K562 (cell line): Measurements from ENCODE around the gene AKNA. TPM values are rescaled to one million over a fixed set of nuclear protein-coding genes. Genes with fewer than 3 reads are reported as not detected.

Experiments used
- ATAC-seq: fragments of 200-7000 bp; cut with Tn5 transposase; 3 replicates; pipeline ENCODE4 v1.9.1; 2020; ENCODE audit warnings: moderate library complexity
- BruUV-seq: library from RNA; stranded (reverse); fragments of 400-500 nt; replicated peaks from 2 replicates; lab custom pipeline; 2021; lab: Mats Ljungman, UMichigan
- CTCF ChIA-PET: fragments of 300-600 bp; formaldehyde crosslinking; extraction: SDS; loops from one replicate; lab custom pipeline; 2021; ENCODE audit warnings: low intra/inter-chr PET ratio; lab: Yijun Ruan, JAX
- POLR2A ChIA-PET: fragments of 300-600, 350-650 bp; sonication (Branson Sonifier 250); formaldehyde crosslinking; extraction: SDS; loops from one replicate; lab custom pipeline; 2021; ENCODE audit warnings: antibody characterized with exemption, inconsistent platforms; lab: Yijun Ruan, JAX
- DNase-seq, 4 experiments: peaks; one replicate each; pipeline versions ENCODE4 v3.0.0 to v3.0.0-alpha.2; 2011 to 2018; ENCODE audit warnings: low spot score in 3 of 4, mixed read lengths in 3 of 4; ENCODE audit errors: extremely low read depth in 1 of 4
- FAIRE-seq: peaks from 2 replicates; lab custom pipeline; 2011; peaks lifted over from hg19 to GRCh38; lab: Jason Lieb, UNC
- H2AFZ ChIP-seq: 2 replicates; pipeline ENCODE4 v1.6.0; 2011; ENCODE audit warnings: low read depth, low read length, control low read depth, inconsistent platforms
- H3K27ac ChIP-seq: fragments of 200-600 bp; 3 replicates; pipeline ENCODE4 v1.8.0; 2011; ENCODE audit warnings: low read depth, mild to moderate bottlenecking, control low read depth, inconsistent platforms, low read length, moderate library complexity, mixed read lengths; ENCODE audit errors: extremely low read depth
- H3K27me3 ChIP-seq, 2 experiments: fragments of 300-600 bp in 1 of 2; 2 replicates in 1 of 2; 3 replicates in 1 of 2; pipeline versions ENCODE4 v1.6.0 to v1.8.0; 2011; ENCODE audit warnings: inconsistent platforms in 2 of 2, low read length in 2 of 2, mild to moderate bottlenecking in 1 of 2, mixed read lengths in 1 of 2, moderate library complexity in 1 of 2; ENCODE audit not compliant: control insufficient read depth in 2 of 2, insufficient read depth in 2 of 2
- H3K36me3 ChIP-seq: fragments of 300-600 bp; 3 replicates; pipeline ENCODE4 v1.8.0; 2011; ENCODE audit warnings: mild to moderate bottlenecking, low read length, inconsistent platforms; ENCODE audit not compliant: control insufficient read depth, insufficient read depth
- H3K4me1 ChIP-seq, 2 experiments: fragments of 200-600 bp in 1 of 2; replicated peaks in 1 of 2; 2 replicates in 1 of 2; 3 replicates in 1 of 2; pipeline versions ENCODE4 v1.5.1 to v1.8.0; 2011; ENCODE audit warnings: inconsistent platforms in 2 of 2, low read length in 2 of 2, mild to moderate bottlenecking in 1 of 2, mixed read lengths in 1 of 2, moderate library complexity in 1 of 2; ENCODE audit not compliant: control insufficient read depth in 2 of 2, insufficient read depth in 2 of 2
- H3K4me2 ChIP-seq: 2 replicates; pipeline ENCODE4 v1.6.1; 2011; ENCODE audit warnings: low read length, control low read depth, inconsistent platforms, mixed read lengths; ENCODE audit not compliant: insufficient read depth
- H3K4me3 ChIP-seq: fragments of 200-600 bp; sonication (generic), shearing (Covaris generic); 2 replicates; pipeline ENCODE4 v1.5.1; 2016; ENCODE audit warnings: control low read depth, inconsistent platforms
- H3K79me2 ChIP-seq: fragments of 200-600 bp; 3 replicates; pipeline ENCODE4 v1.8.0; 2011; ENCODE audit warnings: low read length, inconsistent platforms; ENCODE audit not compliant: control insufficient read depth, insufficient read depth
- H3K9ac ChIP-seq, 2 experiments: 2 replicates each; pipeline versions ENCODE4 v1.6.0 to v1.6.1; 2011; ENCODE audit warnings: low read depth in 2 of 2, low read length in 2 of 2, control low read depth in 1 of 2, inconsistent platforms in 1 of 2, mild to moderate bottlenecking in 1 of 2, mixed read lengths in 1 of 2; ENCODE audit not compliant: insufficient read depth in 1 of 2
- H3K9me1 ChIP-seq: one replicate; pipeline ENCODE4 v1.6.0; 2011; ENCODE audit warnings: inconsistent platforms, mild to moderate bottlenecking, low read length, moderate library complexity; ENCODE audit not compliant: control insufficient read depth, insufficient read depth
- H3K9me3 ChIP-seq: replicated peaks from 2 replicates; pipeline ENCODE4 v1.5.1; 2011; ENCODE audit warnings: low read depth, low read length, inconsistent platforms; ENCODE audit not compliant: control insufficient read depth, insufficient read depth
- H4K20me1 ChIP-seq: replicated peaks from 2 replicates; pipeline ENCODE4 v1.6.1; 2011; ENCODE audit warnings: low read length, inconsistent platforms, mixed read lengths; ENCODE audit not compliant: control insufficient read depth, insufficient read depth
- ATF4 ChIP-seq: fragments of 450-650 bp; formaldehyde crosslinking; IDR thresholded peaks from 2 replicates; pipeline ENCODE4 v1.4.0; 2022; ENCODE audit warnings: mild to moderate bottlenecking, moderate library complexity
- BHLHE40 ChIP-seq: IDR thresholded peaks from 2 replicates; pipeline ENCODE4 v1.6.1; 2011; ENCODE audit warnings: low read length, improper control_type of control experiment
- CREBBP ChIP-seq: IDR thresholded peaks from one replicate; pipeline ENCODE4 v1.6.1; 2012; ENCODE audit warnings: low read depth, mild to moderate bottlenecking, control low read depth, inconsistent platforms, low read length
- HMBOX1 ChIP-seq: sonication (generic); IDR thresholded peaks from 2 replicates; pipeline ENCODE4 v1.6.1; 2016
- KLF10 ChIP-seq: fragments of 250-450 bp; sonication (Bioruptor Pico); IDR thresholded peaks from 2 replicates; pipeline ENCODE4 v1.6.1; 2021; ENCODE audit warnings: matching md5 sums
- PHTF2 ChIP-seq: fragments of 250-450 bp; sonication (Bioruptor Pico); IDR thresholded peaks from 2 replicates; pipeline ENCODE4 v1.5.0; 2021; ENCODE audit warnings: mild to moderate bottlenecking
- SLC30A9 ChIP-seq: fragments of 250-450 bp; sonication (Bioruptor Pico); IDR thresholded peaks from 2 replicates; pipeline ENCODE4 v1.8.0; 2022; ENCODE audit warnings: mild to moderate bottlenecking, moderate library complexity
- SOX6 ChIP-seq: fragments of 450-650 bp; IDR thresholded peaks from 2 replicates; pipeline ENCODE4 v1.6.1; 2014; ENCODE audit warnings: mild to moderate bottlenecking
- ZNF444 ChIP-seq: fragments of 250-450 bp; sonication (Bioruptor Pico); IDR thresholded peaks from 2 replicates; pipeline ENCODE4 v1.4.0; 2020; ENCODE audit warnings: mild to moderate bottlenecking, moderate library complexity
- WGBS: fragments of 100-300 bp; shearing (Covaris generic); methylation state at CpG from one replicate; pipeline ENCODE4 v1.1.6; 2016; ENCODE audit warnings: low coverage, mixed read lengths; ENCODE audit not compliant: insufficient coverage; ENCODE audit errors: missing lambda C conversion rate; 5-methylcytosine and 5-hydroxymethylcytosine counted together
- in situ Hi-C: fragments of 300-500 bp; cut with MboI; formaldehyde crosslinking; loops from 4 replicates; pipeline ENCODE4 v1.15.0; 2018; ENCODE audit warnings: inconsistent platforms, mixed read lengths
- intact Hi-C: fragments of 100-400 bp; cut with micrococcal nuclease; formaldehyde crosslinking; loops from 2 replicates; pipeline ENCODE4 v1.14.2; 2022
- polyA plus RNA-seq, 8 experiments: library from polyadenylated mRNA; depleted of rRNA in 4 of 8; stranded (reverse) in 5 of 8; unstranded in 3 of 8; fragments of >200 nt; fragmentation: Nextera tagmentation in 2 of 8; fragmentation: Illumina TruSeq in 1 of 8; extraction: Ambion mirVana in 2 of 8; extraction: Trizol in 1 of 8; gene quantifications; 2 replicates each; pipeline versions ENCODE4 v1.2.1 to v1.2.3, GENCODE V29; 2011 to 2014; ENCODE audit warnings: inconsistent platforms in 1 of 8, missing spikeins in 1 of 8
- total RNA-seq, 7 experiments: library from RNA; depleted of rRNA in 6 of 7; stranded (reverse); fragments of >200 nt in 6 of 7; fragmentation: Illumina TruSeq in 2 of 7; extraction: Trizol in 2 of 7; gene quantifications; 2 replicates each; pipeline versions ENCODE4 v1.2.1 to v1.2.3, GENCODE V29; 2011 to 2021; ENCODE audit warnings: low replicate concordance in 1 of 7

Gene AKNA
- total and polyA plus RNA-seq, 9 of the 15 experiments (the other 6 are each of a cell fraction or from before 2014, with no cell fraction given): 0.29 to 20.5 (median 3.9) TPM

- TF ChIP-seq PHTF2 (CRISPR knock-in tag) (no peak), SLC30A9 (CRISPR knock-in tag) (no peak), ATF4 (CRISPR knock-in tag) (no peak), SOX6 (no peak), CREBBP (no peak), ZNF444 (CRISPR knock-in tag) (no peak), KLF10 (no peak)
Measured at GRCh38 chr9:114394523-114395333, 6.9 kb upstream of the AKNA start (continued).

- intact Hi-C loops: loop anchor here (2.0 kb wide), 1 partner anchor 54 kb away; no protein-coding TSS in a partner anchor
- POLR2A ChIA-PET: interaction anchor here (1.1 to 1.5 kb wide), 3 partner anchors 11 to 30 kb away, joined by 3 to 5 read pairs (median 3); no protein-coding TSS in a partner anchor
- TF ChIP-seq HMBOX1 (peak; percentile 75; the same call in 1 of the 2 replicates), BHLHE40 (peak; percentile 88)
Measured at GRCh38 chr9:114392749-114393112, 4.9 kb upstream of the AKNA start.

More at GRCh38 chr9:114392749-114393112, 4.9 kb upstream of the AKNA start:
- peaks cover 17% of the 10 kb centered on the region for H4K20me1 ChIP-seq
- no peaks in the 10 kb centered on the region; the same call in 2 of the 3 replicates for H3K36me3 ChIP-seq
- FAIRE-seq: peak; percentile 44
- no peak overlapping the region for H3K4me3 ChIP-seq
- H3K4me1 ChIP-seq: peaks cover 14 to 27% of the 10 kb centered on the region in 2 experiments
- 4% methylated on average over 3 of the region's 3 CpGs for WGBS
- CTCF ChIA-PET: no interaction called here
- H2AFZ ChIP-seq: peak overlapping the region; percentile 40; the same call in 1 of the 2 replicates
- no TSS peak for BruUV-seq
- H3K27me3 ChIP-seq: no peaks in the 10 kb centered on the region
- H3K27ac ChIP-seq: no peak overlapping the region
- H3K4me2 ChIP-seq: peak overlapping the region; percentile 20; the same call in 1 of the 2 replicates
- no peaks in the 10 kb centered on the region for H3K9me3 ChIP-seq
- ATAC-seq: peak; percentile 65
- H3K79me2 ChIP-seq: peaks cover 5% of the 10 kb centered on the region; the same call in 2 of the 3 replicates
- peak in 2 of 4 experiments; percentile 35 to 50 for DNase-seq
- in situ Hi-C loops: no loop called here
- no peak overlapping the region; a peak in 1 of 4 replicates for H3K9ac ChIP-seq
- no peaks in the 10 kb centered on the region for H3K9me1 ChIP-seq
